Duodenal mucosa (tissue), 2 donors: Measurements from ENCODE around the gene VLDLR.

Source experiments
- H3K27ac ChIP-seq: one replicate; pipeline ENCODE4 v1.7.0; 2013; ENCODE audit warnings: low read depth, low read length
- H3K27me3 ChIP-seq, 2 donors: one replicate each; pipeline ENCODE4 v1.7.0; 2013; ENCODE audit warnings: low read length in 2 of 2, control low read depth in 1 of 2; ENCODE audit not compliant: insufficient read depth in 2 of 2, control insufficient read depth in 1 of 2
- H3K36me3 ChIP-seq, 2 donors: one replicate each; pipeline ENCODE4 v1.7.0; 2013; ENCODE audit warnings: low read length in 2 of 2, control low read depth in 1 of 2; ENCODE audit not compliant: insufficient read depth in 2 of 2, control insufficient read depth in 1 of 2
- H3K4me1 ChIP-seq, 2 donors: one replicate each; pipeline ENCODE4 v1.7.0; 2013; ENCODE audit warnings: low read length in 2 of 2, control low read depth in 1 of 2; ENCODE audit not compliant: insufficient read depth in 2 of 2, control insufficient read depth in 1 of 2
- H3K4me3 ChIP-seq, 2 donors: one replicate each; pipeline ENCODE4 v1.7.0; 2013; ENCODE audit warnings: low read length in 2 of 2, low read depth in 1 of 2
- H3K9ac ChIP-seq, 2 donors: one replicate each; pipeline ENCODE4 v1.7.0; 2013; ENCODE audit warnings: low read length in 2 of 2, low read depth in 1 of 2
- H3K9me3 ChIP-seq, 2 donors: one replicate each; pipeline ENCODE4 v1.7.0; 2013; ENCODE audit warnings: low read length in 2 of 2, control low read depth in 1 of 2; ENCODE audit not compliant: control insufficient read depth in 1 of 2

VLDLR gene

GRCh38 chr9:2677915-2678889 lies 56.6 kb downstream of the VLDLR start:
- no peak overlapping the region for H3K27ac ChIP-seq
- no peaks in the 10 kb centered on the region for H3K4me1 ChIP-seq
- no peaks in the 10 kb centered on the region for H3K27me3 ChIP-seq
- no peak overlapping the region for H3K4me3 ChIP-seq
- no peak overlapping the region for H3K9ac ChIP-seq
- H3K9me3 ChIP-seq = no peaks in the 10 kb centered on the region
- H3K36me3 ChIP-seq = no peaks in the 10 kb centered on the region

- Histone ChIP-seq H3K27me3 (no peaks in the 10 kb centered on the region), H3K9me3 (no peaks in the 10 kb centered on the region), H3K4me3 (no peak overlapping the region), H3K36me3 (no peaks in the 10 kb centered on the region), H3K9ac (no peak overlapping the region), H3K4me1 (no peaks in the 10 kb centered on the region), H3K27ac (no peak overlapping the region)
Measured at GRCh38 chr9:2679011-2679410, 57.4 kb downstream of the VLDLR start.

GRCh38 chr9:2681981-2682380 lies 60.4 kb downstream of the VLDLR start:
- Histone ChIP-seq H3K9me3 (no peaks in the 10 kb centered on the region), H3K27me3 (no peaks in the 10 kb centered on the region), H3K27ac (no peak overlapping the region), H3K9ac (no peak overlapping the region), H3K4me3 (no peak overlapping the region), H3K4me1 (no peaks in the 10 kb centered on the region), H3K36me3 (no peaks in the 10 kb centered on the region)

- Histone ChIP-seq H3K9me3 (no peaks in the 10 kb centered on the region), H3K27me3 (no peaks in the 10 kb centered on the region), H3K27ac (no peak overlapping the region), H3K9ac (no peak overlapping the region), H3K4me3 (no peak overlapping the region), H3K4me1 (no peaks in the 10 kb centered on the region), H3K36me3 (no peaks in the 10 kb centered on the region)
Measured at GRCh38 chr9:2686911-2687310, 65.3 kb downstream of the VLDLR start.

GRCh38 chr9:2688636-2689035 lies 67.0 kb downstream of the VLDLR start:
- Histone ChIP-seq H3K36me3 (no peaks in the 10 kb centered on the region), H3K4me1 (no peaks in the 10 kb centered on the region), H3K9me3 (no peaks in the 10 kb centered on the region), H3K4me3 (no peak overlapping the region), H3K27ac (no peak overlapping the region), H3K27me3 (no peaks in the 10 kb centered on the region), H3K9ac (no peak overlapping the region)

GRCh38 chr9:2691212-2691611 lies 69.6 kb downstream of the VLDLR start:
- Histone ChIP-seq H3K4me1 (no peaks in the 10 kb centered on the region), H3K27ac (no peak overlapping the region), H3K4me3 (no peak overlapping the region), H3K36me3 (no peaks in the 10 kb centered on the region), H3K9ac (no peak overlapping the region), H3K9me3 (no peaks in the 10 kb centered on the region), H3K27me3 (no peaks in the 10 kb centered on the region)

GRCh38 chr9:2691626-2692025 lies 70.0 kb downstream of the VLDLR start:
- Histone ChIP-seq H3K4me3 (no peak overlapping the region), H3K9ac (no peak overlapping the region), H3K36me3 (no peaks in the 10 kb centered on the region), H3K4me1 (no peaks in the 10 kb centered on the region), H3K9me3 (no peaks in the 10 kb centered on the region), H3K27me3 (no peaks in the 10 kb centered on the region), H3K27ac (no peak overlapping the region)

GRCh38 chr9:2693056-2693455 lies 71.5 kb downstream of the VLDLR start:
- no peak overlapping the region for H3K4me3 ChIP-seq
- no peak overlapping the region for H3K9ac ChIP-seq
- H3K9me3 ChIP-seq = no peaks in the 10 kb centered on the region
- no peaks in the 10 kb centered on the region for H3K4me1 ChIP-seq
- H3K27me3 ChIP-seq = no peaks in the 10 kb centered on the region
- no peaks in the 10 kb centered on the region for H3K36me3 ChIP-seq
- no peak overlapping the region for H3K27ac ChIP-seq

GRCh38 chr9:2697492-2697891 lies 75.9 kb downstream of the VLDLR start:
- Histone ChIP-seq H3K27me3 (no peaks in the 10 kb centered on the region), H3K27ac (no peak overlapping the region), H3K4me3 (no peak overlapping the region), H3K4me1 (no peaks in the 10 kb centered on the region), H3K36me3 (no peaks in the 10 kb centered on the region), H3K9me3 (no peaks in the 10 kb centered on the region), H3K9ac (no peak overlapping the region)

- no peaks in the 10 kb centered on the region for H3K9me3 ChIP-seq
- no peak overlapping the region for H3K27ac ChIP-seq
- H3K36me3 ChIP-seq = no peaks in the 10 kb centered on the region
- H3K27me3 ChIP-seq = no peaks in the 10 kb centered on the region
- no peak overlapping the region for H3K4me3 ChIP-seq
- H3K4me1 ChIP-seq = no peaks in the 10 kb centered on the region
- H3K9ac ChIP-seq = no peak overlapping the region
Measured at GRCh38 chr9:2700398-2700797, 78.8 kb downstream of the VLDLR start.
